ENCODE results near the gene GLT1D1.

The GLT1D1 gene

DNA sequence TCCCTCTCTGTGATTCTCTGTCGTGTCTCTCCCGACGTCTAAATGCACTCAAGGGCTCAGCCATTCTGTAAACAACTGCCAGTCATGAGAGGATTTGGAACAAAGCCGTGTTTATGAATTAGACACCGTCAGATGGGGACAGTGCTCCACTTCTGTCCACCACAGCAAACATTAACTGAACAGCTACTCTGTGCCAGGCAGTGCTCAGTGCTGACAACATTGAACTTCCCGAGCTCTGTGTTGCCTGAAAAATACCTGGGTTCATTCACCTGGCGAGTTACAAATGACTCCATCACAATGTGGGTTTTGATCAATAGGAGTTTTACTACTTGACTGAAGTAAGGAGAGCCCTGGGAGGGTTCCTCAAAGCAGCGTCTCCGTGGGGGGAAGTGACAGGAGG, 139.3 kb downstream of the GLT1D1 start:
- DNase-seq (ENCODE audit: low read depth): no peak
- no peak for TF ChIP-seq CTCF (IDR thresholded peaks at IDR 0.05; ENCODE audit: control insufficient read depth, extremely low read depth, insufficient read depth)
- no peak overlapping the region for H3K4me3 ChIP-seq (ENCODE audit: low read depth, low read length)

DNA sequence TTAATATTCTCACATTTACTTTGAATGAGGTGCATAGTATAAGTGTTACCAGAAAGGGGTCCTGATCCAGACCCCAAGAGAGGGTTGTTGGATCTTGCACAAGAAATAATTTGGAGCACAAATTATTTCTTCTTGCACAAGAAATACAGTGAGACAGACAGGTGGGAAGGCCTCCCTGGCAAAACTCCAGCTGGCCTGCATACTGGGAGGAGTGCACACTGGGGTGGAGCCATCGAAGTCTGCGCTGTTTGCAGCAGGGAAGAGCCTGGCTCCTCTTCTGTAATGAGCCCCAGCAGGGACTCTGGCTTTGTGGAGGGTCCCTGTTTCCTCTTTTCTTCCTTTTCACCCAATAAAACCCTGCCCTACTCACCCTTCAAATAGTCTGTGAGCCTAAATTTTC, 141.6 kb downstream of the GLT1D1 start:
- no peak for TF ChIP-seq CTCF (IDR thresholded peaks at IDR 0.05; ENCODE audit: control insufficient read depth, extremely low read depth, insufficient read depth)
- H3K4me3 ChIP-seq (ENCODE audit: low read depth, low read length): no peak overlapping the region
- DNase-seq (ENCODE audit: low read depth): no peak

- DNase-seq (ENCODE audit: low read depth): no peak
- no peak overlapping the region for H3K4me3 ChIP-seq (ENCODE audit: low read depth, low read length)
- TF ChIP-seq CTCF (IDR thresholded peaks at IDR 0.05; ENCODE audit: control insufficient read depth, extremely low read depth, insufficient read depth): no peak
These were observed 142.3 kb downstream of the GLT1D1 start for GRCh38 chr12:128995619-128996018.

DNA sequence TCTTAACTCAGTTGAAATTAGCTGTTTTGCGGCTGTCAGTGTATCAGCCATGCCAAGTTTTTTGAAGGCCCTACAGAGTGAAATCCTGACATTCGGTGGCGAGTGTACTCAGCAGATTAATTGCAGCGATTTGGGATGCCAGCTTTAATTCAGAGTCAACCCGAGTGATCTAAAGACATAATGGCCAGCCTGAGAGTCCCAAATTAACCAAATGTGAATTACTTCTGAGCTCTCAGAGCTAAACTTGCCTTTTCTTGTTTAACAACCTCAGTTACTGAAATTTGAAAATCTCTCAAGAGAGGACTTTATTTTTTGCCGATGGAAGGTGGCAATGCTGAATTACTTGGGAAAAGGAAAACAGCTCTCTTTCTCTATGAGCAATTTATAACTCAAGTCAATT, 148.5 kb downstream of the GLT1D1 start:
- TF ChIP-seq CTCF (IDR thresholded peaks at IDR 0.05; ENCODE audit: control insufficient read depth, extremely low read depth, insufficient read depth): no peak
- DNase-seq (ENCODE audit: low read depth): no peak
- no peak overlapping the region for H3K4me3 ChIP-seq (ENCODE audit: low read depth, low read length)

GRCh38 chr12:129002427-129002826, 149.1 kb downstream of the GLT1D1 start:
- DNase-seq (ENCODE audit: low read depth): no peak
- no peak for TF ChIP-seq CTCF (IDR thresholded peaks at IDR 0.05; ENCODE audit: control insufficient read depth, extremely low read depth, insufficient read depth)
- no peak overlapping the region for H3K4me3 ChIP-seq (ENCODE audit: low read depth, low read length)

DNA sequence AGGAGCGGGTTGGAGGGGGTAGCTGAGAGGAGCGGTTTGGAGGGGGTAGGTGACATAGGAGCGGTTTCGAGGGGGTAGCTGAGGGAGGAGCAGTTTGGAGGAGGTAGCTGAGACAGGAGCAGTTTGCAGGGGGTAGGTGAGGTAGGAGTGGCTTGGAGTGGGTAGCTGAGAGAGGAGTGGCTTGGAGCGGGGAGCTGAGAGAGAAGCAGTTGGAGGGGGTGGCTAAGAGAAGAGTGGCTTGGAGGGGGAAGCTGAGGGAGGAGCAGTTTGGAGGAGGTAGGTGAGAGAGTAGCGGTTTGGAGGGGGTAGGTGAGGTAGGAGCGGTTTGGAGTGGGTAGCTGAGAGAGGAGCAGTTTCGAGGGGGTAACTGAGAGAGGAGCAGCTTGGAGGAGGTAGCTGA, 152.1 kb downstream of the GLT1D1 start:
- DNase-seq (ENCODE audit: low read depth): no peak
- H3K4me3 ChIP-seq (ENCODE audit: low read depth, low read length): no peak overlapping the region
- TF ChIP-seq CTCF (IDR thresholded peaks at IDR 0.05; ENCODE audit: control insufficient read depth, extremely low read depth, insufficient read depth): no peak

GRCh38 chr12:129005829-129006228, 152.6 kb downstream of the GLT1D1 start:
- no peak for DNase-seq (ENCODE audit: low read depth)
- TF ChIP-seq CTCF (IDR thresholded peaks at IDR 0.05; ENCODE audit: control insufficient read depth, extremely low read depth, insufficient read depth): no peak
- H3K4me3 ChIP-seq (ENCODE audit: low read depth, low read length): no peak overlapping the region

Data from LNCaP clone FGC (cell line).